Sigmoid colon (tissue), 7 donors: Measurements from ENCODE around the gene SBSN. TPM values are rescaled to one million over a fixed set of nuclear protein-coding genes. Genes with fewer than 3 reads are reported as not detected.

ENCODE experiments used
- DNase-seq: peaks from one replicate; pipeline ENCODE4 v3.0.0-alpha.2; 2019
- H3K27ac ChIP-seq, 4 donors: fragments of 200-600 bp; sonication (generic); one replicate each; pipeline ENCODE4 v1.5.1; 2016 to 2019; ENCODE audit warnings: mild to moderate bottlenecking in 1 of 4
- H3K27me3 ChIP-seq, 3 donors: fragments of 200-600 bp; sonication (generic); one replicate each; pipeline ENCODE4 v1.5.1; 2019; ENCODE audit warnings: mild to moderate bottlenecking in 1 of 3
- H3K36me3 ChIP-seq, 4 donors: fragments of 200-600 bp; sonication (generic); one replicate each; pipeline ENCODE4 v1.5.1; 2016 to 2019
- H3K4me1 ChIP-seq, 4 donors: fragments of 200-600 bp; sonication (generic); one replicate each; pipeline ENCODE4 v1.5.1; 2017 to 2019
- H3K4me3 ChIP-seq, 4 donors: fragments of 200-600 bp; sonication (generic); one replicate each; pipeline ENCODE4 v1.5.1; 2017 to 2019; ENCODE audit warnings: mild to moderate bottlenecking in 2 of 4, moderate library complexity in 1 of 4
- H3K9me3 ChIP-seq, 4 donors: fragments of 200-600 bp in 3 of 4; sonication (generic) in 3 of 4; one replicate each; pipeline versions ENCODE4 v1.5.1 to v1.6.1; 2013 to 2019
- CTCF ChIP-seq, 4 experiments: fragments of 450-650 bp in 3 of 4; fragments of 200-600 bp in 1 of 4; IDR thresholded peaks; one replicate each; pipeline ENCODE4 v1.5.1; 2016 to 2019; ENCODE audit warnings: antibody characterized with exemption in 4 of 4, mild to moderate bottlenecking in 3 of 4, moderate library complexity in 2 of 4
- EP300 ChIP-seq, 4 donors: sonication (generic); formaldehyde crosslinking; IDR thresholded peaks; one replicate each; pipeline ENCODE4 v1.6.1; 2017; ENCODE audit warnings: antibody characterized with exemption in 4 of 4
- POLR2A ChIP-seq, 2 donors: fragments of 450-650 bp; IDR thresholded peaks; one replicate each; pipeline ENCODE4 v1.6.1; 2016; ENCODE audit warnings: antibody characterized with exemption in 2 of 2, mild to moderate bottlenecking in 2 of 2, moderate library complexity in 2 of 2
- POLR2AphosphoS5 ChIP-seq, 4 donors: sonication (generic); formaldehyde crosslinking; IDR thresholded peaks; one replicate each; pipeline ENCODE4 v1.6.1; 2017; ENCODE audit warnings: antibody characterized with exemption in 4 of 4
- WGBS, 2 donors: extraction: QIAGEN DNeasy Blood & Tissue Kit; methylation state at CpG; one replicate each; pipeline ENCODE4 v1.1.7; 2013; 5-methylcytosine and 5-hydroxymethylcytosine counted together
- intact Hi-C: fragments of 100-400 bp; cut with DNase I; formaldehyde crosslinking; loops from one replicate; pipeline ENCODE4 v1.15.1; 2023
- polyA plus RNA-seq, 3 donors: library from polyadenylated mRNA; stranded (reverse); fragments of 200-250 nt; gene quantifications; one replicate each; pipeline ENCODE4 v1.2.3, GENCODE V29; 2013
- total RNA-seq, 4 donors: library from RNA; depleted of rRNA; stranded (reverse); fragments of >200 nt; gene quantifications; one replicate each; pipeline ENCODE4 v1.1.0, GENCODE V29; 2016
- donor health status: healthy with polysubstance abuse.
- donor health status: Bipolar disorder and iron deficiency.
- donor health status: healthy.

SBSN gene
- total and polyA plus RNA-seq, 7 donors = 0.17 to 1.2 TPM; not detected in 5

- Histone ChIP-seq H3K27me3 (peaks cover 0 to 42% (median 6%) of the 10 kb centered on the region in 3 donors), H3K36me3 (no peaks in the 10 kb centered on the region), H3K4me1 (no peaks in the 10 kb centered on the region), H3K27ac (no peak overlapping the region), H3K9me3 (no peaks in the 10 kb centered on the region), H3K4me3 (no peak overlapping the region)
- 70 to 81% methylated on average over 12 of the region's 12 CpGs for WGBS, 2 donors
- TF ChIP-seq EP300 (IDR thresholded peaks at IDR 0.05) (no peak), CTCF (IDR thresholded peaks at IDR 0.05) (no peak), POLR2AphosphoS5 (IDR thresholded peaks at IDR 0.05) (no peak), POLR2A (IDR thresholded peaks at IDR 0.05) (no peak)
- intact Hi-C loops = no loop called here
- DNase-seq = no peak
Observed at GRCh38 chr19:35565016-35565856, 37.1 kb upstream of the SBSN start.

- H3K4me1 ChIP-seq = peaks cover 0 to 4% (median 2%) of the 10 kb centered on the region in 4 donors
- no peak for DNase-seq
- peaks cover 8 to 55% (median 25%) of the 10 kb centered on the region in 3 donors for H3K27me3 ChIP-seq
- H3K9me3 ChIP-seq = no peaks in the 10 kb centered on the region
- H3K36me3 ChIP-seq = no peaks in the 10 kb centered on the region
- H3K4me3 ChIP-seq = no peak within 1 kb of the TSS
- TF ChIP-seq POLR2A (IDR thresholded peaks at IDR 0.05) (no peak), CTCF (IDR thresholded peaks at IDR 0.05) (no peak), POLR2AphosphoS5 (IDR thresholded peaks at IDR 0.05) (no peak)
- intact Hi-C loops = no loop called here
- WGBS, 2 donors = 67 to 72% methylated on average over 15 of the region's 15 CpGs
- H3K27ac ChIP-seq = no peak within 1 kb of the TSS
Observed at GRCh38 chr19:35563207-35563829, 35.2 kb upstream of the SBSN start, which contains the start of gene ATP4A. ATP4A (minus strand) TSS chr19:35563658; CDS start chr19:35563629, 29 bp downstream.

- H3K36me3 ChIP-seq = no peaks in the 10 kb centered on the region
- H3K9me3 ChIP-seq = no peaks in the 10 kb centered on the region
- TF ChIP-seq CTCF (IDR thresholded peaks at IDR 0.05) = no peak
- TF ChIP-seq POLR2A (IDR thresholded peaks at IDR 0.05) = no peak
- TF ChIP-seq EP300 (IDR thresholded peaks at IDR 0.05) = no peak
- no peak for TF ChIP-seq POLR2AphosphoS5 (IDR thresholded peaks at IDR 0.05)
- no peak overlapping the region for H3K4me3 ChIP-seq
- no peak overlapping the region for H3K27ac ChIP-seq
- WGBS, 2 donors = 67 to 70% methylated on average over 2 of the region's 2 CpGs
- peaks cover 13 to 60% (median 30%) of the 10 kb centered on the region in 3 donors for H3K27me3 ChIP-seq
- no peak for DNase-seq
- intact Hi-C loops = no loop called here
- H3K4me1 ChIP-seq = peaks cover 0 to 10% (median 8%) of the 10 kb centered on the region in 4 donors
Observed at GRCh38 chr19:35562776-35563175, 34.7 kb upstream of the SBSN start.

GRCh38 chr19:35562336-35562735, 34.2 kb upstream of the SBSN start:
- H3K27ac ChIP-seq = no peak overlapping the region
- H3K9me3 ChIP-seq = no peaks in the 10 kb centered on the region
- DNase-seq = no peak
- WGBS, 2 donors = 58 to 77% methylated on average over 17 of the region's 17 CpGs
- H3K4me1 ChIP-seq = peaks cover 0 to 14% (median 11%) of the 10 kb centered on the region in 4 donors
- H3K36me3 ChIP-seq = no peaks in the 10 kb centered on the region
- no peak overlapping the region for H3K4me3 ChIP-seq
- peaks cover 13 to 64% (median 34%) of the 10 kb centered on the region in 3 donors for H3K27me3 ChIP-seq
- TF ChIP-seq POLR2AphosphoS5 (IDR thresholded peaks at IDR 0.05) (no peak), EP300 (IDR thresholded peaks at IDR 0.05) (no peak), POLR2A (IDR thresholded peaks at IDR 0.05) (no peak), CTCF (IDR thresholded peaks at IDR 0.05) (no peak)
- intact Hi-C loops = no loop called here
